ENCODE data around the gene ADAT2. TPM values are rescaled to one million over a fixed set of nuclear protein-coding genes. Genes with fewer than 3 reads are reported as not detected.
"Not testable (repeated sequence)": the region's sequence is repeated elsewhere in the genome, so short reads cannot be mapped to it uniquely, and the experiment has no call there.

The ADAT2 gene
- 1 to 10 TPM; 5.1 to 6.3 TPM for total RNA-seq
- long read RNA-seq, donor 1, partial matches to known transcripts: 0 of 1 reads
- long read RNA-seq, donor 1, other reads (novel, unspliced or antisense): 1 of 1 reads
- long read RNA-seq, donor 2, transcript ADAT2-201 (6 exons, 2,065 nt): major isoform, 10 of 10 reads
- long read RNA-seq, donor 2, partial matches to known transcripts: 0 of 10 reads
- long read RNA-seq, donor 2, other reads (novel, unspliced or antisense): 0 of 10 reads

DNA sequence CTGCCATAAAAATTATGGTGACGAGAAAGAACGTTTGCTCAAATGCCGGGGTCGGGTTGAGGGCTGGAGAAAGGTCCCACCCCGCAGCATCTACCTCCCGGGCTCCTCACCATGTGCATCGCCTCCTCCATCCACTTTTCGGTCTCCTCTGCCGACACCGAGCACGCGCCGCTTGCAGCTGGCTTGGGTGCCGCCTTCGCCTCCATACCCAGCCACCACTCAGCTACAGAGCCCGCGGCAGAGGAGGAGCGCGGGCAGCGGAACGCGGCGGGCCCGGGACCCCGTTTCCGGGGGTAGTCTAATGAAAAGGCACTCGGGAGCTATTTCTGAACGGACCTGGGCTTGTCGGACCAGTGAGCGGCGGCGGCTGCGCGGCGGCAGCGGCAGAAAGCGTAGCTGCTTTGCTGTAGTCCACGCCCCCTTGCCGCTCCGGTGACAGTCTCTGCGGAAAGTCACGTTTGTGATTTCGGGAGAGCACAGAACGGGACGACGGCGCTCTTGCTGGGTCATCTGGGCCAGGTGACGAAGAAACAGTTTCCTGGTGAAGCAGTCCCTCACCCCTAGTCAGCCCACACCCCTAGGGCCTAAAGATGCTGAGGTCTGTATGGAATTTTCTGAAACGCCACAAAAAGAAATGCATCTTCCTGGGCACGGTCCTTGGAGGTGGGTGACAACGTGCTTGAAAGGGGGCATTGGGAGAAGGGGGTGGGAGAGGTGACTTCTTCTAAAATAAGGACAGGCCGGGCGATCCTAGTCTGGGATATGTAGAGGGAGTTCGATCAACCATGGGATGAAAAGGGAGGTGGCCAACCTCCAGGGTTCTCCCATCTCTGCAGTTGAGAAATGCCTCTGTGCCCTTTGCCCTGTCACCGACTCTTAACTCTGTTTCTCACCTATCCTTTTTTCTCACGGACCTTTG, at the start of gene ADAT2, which contains the start of gene PEX3:
ADAT2 (minus strand) TSS at position 243 of the 919 bp plus-strand sequence; CDS start at position 206, 37 bp downstream.
PEX3 (plus strand) TSS at position 353 of the 919 bp plus-strand sequence; CDS start at position 591, 238 bp downstream.
- peak; percentile 97 for DNase-seq (ENCODE audit: low spot score)
- intact Hi-C loops (cut with DNase I): no loop called here

DNA sequence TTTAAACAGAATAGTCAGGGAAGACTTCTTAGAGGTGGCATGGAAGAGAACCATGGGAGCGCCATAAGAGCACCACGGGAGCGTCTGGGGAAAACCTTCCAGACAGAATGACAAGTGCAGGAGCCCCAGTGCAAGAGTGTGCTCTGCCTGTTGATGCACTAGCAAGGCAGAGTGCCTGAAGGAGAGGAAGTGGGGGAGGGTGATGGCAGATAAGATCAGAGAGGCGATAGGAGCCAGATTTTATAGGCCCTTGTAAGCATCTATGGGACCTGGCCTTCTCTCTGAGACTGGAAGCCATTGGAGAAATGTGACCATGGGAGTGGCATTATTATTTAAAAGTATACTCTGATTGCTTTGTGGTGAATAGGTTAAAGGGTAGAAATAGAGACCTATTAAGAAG, 47.9 kb upstream of the ADAT2 start:
- DNase-seq (ENCODE audit: low spot score): no peak
- intact Hi-C loops (cut with DNase I): no loop called here

DNA sequence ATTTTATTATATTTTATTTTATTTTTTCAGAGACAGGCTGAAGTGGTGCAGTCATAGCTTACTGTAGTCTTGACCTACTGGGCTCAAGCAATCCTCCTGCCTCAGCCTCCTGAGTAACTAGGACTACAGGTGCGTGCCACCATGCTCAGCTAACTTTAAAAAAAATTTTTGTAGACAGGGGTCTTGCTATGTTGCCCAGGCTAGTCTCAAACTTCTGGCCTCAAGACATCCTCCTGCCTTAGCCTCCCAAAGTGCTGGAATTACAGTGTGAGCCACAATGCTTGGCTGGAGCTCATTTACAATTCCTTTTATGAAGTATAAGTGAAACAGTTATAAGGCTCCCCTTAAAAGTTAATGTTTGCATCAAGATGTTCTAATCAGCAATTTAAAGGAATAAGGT, 46.5 kb upstream of the ADAT2 start:
- DNase-seq (ENCODE audit: low spot score): no peak
- intact Hi-C loops (cut with DNase I): no loop called here

GRCh38 chr6:143490775-143491174, 40.3 kb upstream of the ADAT2 start:
- intact Hi-C loops (cut with DNase I): no loop called here
- DNase-seq (ENCODE audit: low spot score): no peak

GRCh38 chr6:143490244-143490643, 39.7 kb upstream of the ADAT2 start:
- intact Hi-C loops (cut with DNase I): no loop called here
- no peak for DNase-seq (ENCODE audit: low spot score)

- no peak for DNase-seq (ENCODE audit: low spot score)
- intact Hi-C loops (cut with DNase I): loop anchor here in 1 of 2 donors (2.0 kb wide), 1 partner anchor 16 kb away; no protein-coding TSS in a partner anchor
Observed at GRCh38 chr6:143486752-143487151, 36.3 kb upstream of the ADAT2 start.

GRCh38 chr6:143485967-143486366, 35.5 kb upstream of the ADAT2 start:
- no peak for DNase-seq (ENCODE audit: low spot score)
- intact Hi-C loops (cut with DNase I): loop anchor here in 1 of 2 donors (2.0 kb wide), 1 partner anchor 17 kb away; no protein-coding TSS in a partner anchor

- DNase-seq (ENCODE audit: low spot score): no peak
- intact Hi-C loops (cut with DNase I): no loop called here
Observed at GRCh38 chr6:143482593-143482992, 32.1 kb upstream of the ADAT2 start.

DNA sequence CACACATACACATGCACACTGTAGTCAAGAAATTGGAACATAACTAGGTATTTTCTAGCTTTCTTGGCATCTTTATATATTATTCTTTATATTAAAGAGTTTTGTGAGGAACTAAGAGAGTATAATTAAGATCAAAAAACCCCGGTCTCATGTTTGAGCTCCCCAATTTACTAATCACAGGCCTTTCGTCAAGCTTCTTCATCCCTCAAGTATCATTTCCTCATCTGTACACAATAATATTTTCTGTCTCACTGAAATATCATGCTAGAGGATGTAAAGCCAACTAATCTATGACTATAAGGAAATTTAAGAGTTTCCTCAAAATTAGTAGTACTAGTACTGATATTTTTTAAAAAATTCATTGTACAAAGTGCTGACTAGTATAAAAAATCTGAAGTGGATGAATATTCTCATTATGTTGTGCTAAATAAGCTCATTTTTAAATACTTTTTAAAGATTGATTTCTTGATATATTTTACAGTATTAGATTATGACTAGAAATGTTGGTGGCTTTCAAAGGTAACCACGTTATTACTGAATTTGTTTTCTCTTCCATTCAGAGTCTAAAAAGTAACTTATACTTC, 28.1 kb upstream of the ADAT2 start:
- no peak for DNase-seq (ENCODE audit: low spot score)
- intact Hi-C loops (cut with DNase I): no loop called here

GRCh38 chr6:143476545-143476944, 26.1 kb upstream of the ADAT2 start:
- DNase-seq (ENCODE audit: low spot score): no peak
- intact Hi-C loops (cut with DNase I): no loop called here

DNA sequence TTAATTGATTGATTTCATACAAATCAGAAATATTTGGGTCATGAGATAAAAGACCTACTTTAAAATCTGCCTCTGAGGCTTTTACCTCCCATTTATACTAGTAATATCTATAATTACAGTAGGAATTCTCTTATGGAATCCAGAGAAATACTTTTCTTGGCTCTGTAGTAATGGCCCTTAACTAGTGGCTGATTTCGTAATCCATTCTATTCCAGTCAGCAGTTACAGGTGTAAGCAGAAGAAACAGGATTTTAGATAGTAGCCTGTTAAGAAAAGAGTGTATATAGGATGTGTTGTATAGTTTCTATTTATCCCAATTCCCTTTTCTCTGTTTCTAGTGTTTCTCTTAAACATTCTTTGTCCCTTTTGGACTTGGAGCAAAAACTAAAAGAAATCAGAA, 21.3 kb upstream of the ADAT2 start:
- no peak for DNase-seq (ENCODE audit: low spot score)
- intact Hi-C loops (cut with DNase I): no loop called here

DNA sequence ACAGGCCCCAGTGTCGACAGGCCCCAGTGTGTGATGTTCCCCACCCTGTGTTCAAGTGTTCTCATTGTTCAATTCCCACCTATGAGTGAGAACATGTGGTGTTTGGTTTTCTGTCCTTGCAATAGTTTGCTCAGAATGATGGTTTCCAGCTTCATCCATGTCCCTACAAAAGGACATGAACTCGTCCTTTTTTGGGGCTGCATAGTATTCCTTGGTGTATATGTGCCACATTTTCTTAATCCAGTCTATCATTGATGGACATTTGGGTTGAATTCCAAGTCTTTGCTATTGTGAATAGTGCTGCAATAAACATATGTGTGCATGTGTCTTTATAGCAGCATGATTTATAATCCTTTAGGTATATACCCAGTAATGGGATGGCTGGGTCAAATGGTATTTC, 18.3 kb upstream of the ADAT2 start:
- intact Hi-C loops (cut with DNase I); DNase-seq (ENCODE audit: low spot score): not testable (repeated sequence)

DNA sequence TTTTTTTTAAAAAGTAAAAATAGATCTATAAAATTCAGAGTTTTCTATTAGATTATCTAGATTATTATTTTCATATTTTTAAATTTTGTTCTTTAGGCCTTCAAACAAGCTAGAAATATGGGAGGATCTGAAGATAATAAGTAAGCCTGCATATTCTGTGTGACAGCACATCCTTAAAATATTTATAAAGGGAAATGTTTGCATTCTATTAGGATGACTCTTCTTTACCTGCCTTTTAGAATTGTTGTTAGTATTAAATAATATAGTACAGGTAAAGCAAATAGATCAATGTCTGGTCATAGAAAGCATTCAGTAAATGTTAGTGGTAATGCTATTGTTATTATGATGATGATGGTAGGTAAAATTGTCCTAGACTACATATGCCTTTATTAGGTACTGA, 17.5 kb upstream of the ADAT2 start:
- DNase-seq (ENCODE audit: low spot score): no peak
- intact Hi-C loops (cut with DNase I): no loop called here

DNA sequence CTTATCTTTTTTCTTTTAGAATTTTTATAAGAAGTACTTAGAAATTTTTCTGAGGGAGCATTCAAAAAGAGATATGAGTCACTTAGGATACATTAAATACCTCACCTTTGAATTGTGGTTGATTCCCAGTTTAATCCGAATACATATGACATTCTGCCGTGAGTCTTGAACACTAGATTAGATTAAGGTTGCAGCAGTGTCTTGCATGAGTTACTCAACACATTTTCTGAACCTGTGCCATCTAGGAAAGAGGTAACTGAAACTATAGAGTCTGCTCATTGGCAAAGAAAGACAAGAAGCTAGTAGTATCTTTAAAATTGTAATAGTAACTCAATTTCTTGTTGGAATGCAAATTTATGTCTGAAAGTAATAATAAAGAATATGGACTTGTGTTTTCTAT, 15.1 kb upstream of the ADAT2 start:
- no peak for DNase-seq (ENCODE audit: low spot score)
- intact Hi-C loops (cut with DNase I): no loop called here

DNA sequence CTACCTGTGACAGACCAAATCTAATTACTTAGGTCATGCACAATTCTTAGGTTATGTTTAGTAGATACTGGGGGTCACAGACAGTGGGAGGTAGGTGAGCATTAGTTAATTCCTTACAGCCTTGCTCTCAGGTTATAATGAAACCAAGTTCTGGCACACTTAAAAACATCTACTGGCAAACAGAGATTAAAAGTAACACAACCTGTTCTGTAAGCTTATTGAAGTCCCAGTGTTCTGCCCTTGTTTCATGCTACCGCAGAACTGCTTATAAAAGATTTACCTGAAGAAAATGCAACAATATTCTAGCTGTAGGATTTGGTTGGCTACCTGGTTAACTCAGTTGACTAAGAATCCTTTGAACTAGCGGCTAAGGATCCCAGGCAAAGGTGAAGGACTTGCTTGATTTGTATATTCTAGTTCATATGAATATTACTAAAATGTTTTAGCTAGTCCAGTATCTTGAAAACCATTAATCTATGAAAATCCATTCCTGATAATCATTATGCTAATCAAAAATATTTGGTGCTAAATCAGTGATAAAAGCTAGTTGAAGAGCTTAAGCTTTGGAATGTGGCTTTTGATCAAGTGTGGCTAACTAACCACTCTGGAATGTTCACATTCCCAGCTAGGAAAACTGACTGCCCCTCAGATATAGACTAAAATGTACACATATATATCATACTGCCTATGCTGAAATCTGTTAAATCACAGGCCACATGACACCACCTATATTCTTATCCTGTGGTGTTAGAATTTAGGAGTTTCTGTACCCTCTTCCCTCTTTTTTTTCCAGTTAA, 7.3 kb upstream of the ADAT2 start:
- intact Hi-C loops (cut with DNase I): no loop called here
- DNase-seq (ENCODE audit: low spot score): no peak

- intact Hi-C loops (cut with DNase I): no loop called here
- no peak for DNase-seq (ENCODE audit: low spot score)
Observed at GRCh38 chr6:143451531-143451930, 1.0 kb upstream of the ADAT2 start.

GRCh38 chr6:143449714-143450452, 612 bp downstream of the ADAT2 start:
- intact Hi-C loops (cut with DNase I): no loop called here

GRCh38 chr6:143449082-143449713, 1.3 kb downstream of the ADAT2 start:
- no peak for DNase-seq (ENCODE audit: low spot score)
- intact Hi-C loops (cut with DNase I): no loop called here

More at GRCh38 chr6:143449714-143450452, 612 bp downstream of the ADAT2 start:
- no peak for DNase-seq (ENCODE audit: low spot score)

All from posterior vena cava (tissue), 2 donors.